ENCODE measurements around the gene ARGLU1.
A peak's percentile ranks its signal among the peaks of the same experiment; 100 is the strongest.

ARGLU1 gene

GRCh38 chr13:106548064-106548696 lies 19.8 kb downstream of the ARGLU1 start:
- FAIRE-seq (no peak), DNase-seq (ENCODE audit: low spot score) (no peak)

- FAIRE-seq (no peak), DNase-seq (ENCODE audit: low spot score) (no peak)
Observed at GRCh38 chr13:106541826-106542225, 26.1 kb downstream of the ARGLU1 start.

GRCh38 chr13:106540613-106541012 lies 27.3 kb downstream of the ARGLU1 start:
- DNase-seq (ENCODE audit: low spot score) (no peak), FAIRE-seq (no peak)

GRCh38 chr13:106537521-106537920 lies 30.4 kb downstream of the ARGLU1 start:
- FAIRE-seq (no peak), DNase-seq (ENCODE audit: low spot score) (no peak)

GRCh38 chr13:106536244-106537034 lies 31.5 kb downstream of the ARGLU1 start:
- DNase-seq (ENCODE audit: low spot score) (peak; percentile 14), FAIRE-seq (no peak)

GRCh38 chr13:106535552-106536243 lies 32.2 kb downstream of the ARGLU1 start, which contains the start of gene EFNB2:
Gene EFNB2, minus strand, starts transcription at chr13:106535662. Its CDS starts 698 bp downstream, at chr13:106534964.
- DNase-seq (ENCODE audit: low spot score), result no peak
- no peak for FAIRE-seq

GRCh38 chr13:106534639-106535551 lies 33.0 kb downstream of the ARGLU1 start:
- no peak for DNase-seq (ENCODE audit: low spot score)
- FAIRE-seq, result no peak

- no peak for FAIRE-seq
Observed at GRCh38 chr13:106533943-106534638, 33.8 kb downstream of the ARGLU1 start.

GRCh38 chr13:106533101-106533942 lies 34.6 kb downstream of the ARGLU1 start:
- FAIRE-seq (no peak), DNase-seq (ENCODE audit: low spot score) (no peak)

More at GRCh38 chr13:106533943-106534638, 33.8 kb downstream of the ARGLU1 start:
- DNase-seq (ENCODE audit: low spot score), result no peak

GRCh38 chr13:106532111-106532929 lies 35.6 kb downstream of the ARGLU1 start:
- DNase-seq (ENCODE audit: low spot score), result no peak
- FAIRE-seq, result no peak

- FAIRE-seq (no peak), DNase-seq (ENCODE audit: low spot score) (no peak)
Observed at GRCh38 chr13:106530980-106531481, 36.9 kb downstream of the ARGLU1 start.

- DNase-seq (ENCODE audit: low spot score) (no peak), FAIRE-seq (no peak)
Observed at GRCh38 chr13:106530171-106530851, 37.6 kb downstream of the ARGLU1 start.

- DNase-seq (ENCODE audit: low spot score), result no peak
- no peak for FAIRE-seq
Observed at GRCh38 chr13:106529415-106530170, 38.3 kb downstream of the ARGLU1 start.

GRCh38 chr13:106528718-106529414 lies 39.1 kb downstream of the ARGLU1 start:
- FAIRE-seq (no peak), DNase-seq (ENCODE audit: low spot score) (no peak)

GRCh38 chr13:106527826-106528225 lies 40.1 kb downstream of the ARGLU1 start:
- DNase-seq (ENCODE audit: low spot score) (no peak), FAIRE-seq (no peak)

GRCh38 chr13:106527445-106527801 lies 40.5 kb downstream of the ARGLU1 start:
- DNase-seq (ENCODE audit: low spot score) (no peak), FAIRE-seq (no peak)

Measured in urothelium cell line (cell line).